ENCODE measurements around the gene CEP135. TPM values are rescaled to one million over a fixed set of nuclear protein-coding genes. Genes with fewer than 3 reads are reported as not detected.
"Not testable (repeated sequence)": the region's sequence is repeated elsewhere in the genome, so short reads cannot be mapped to it uniquely, and the experiment has no call there.

Gene CEP135
- total RNA-seq, 2 donors from 2014 or later: 2.8 to 3.2 TPM

- intact Hi-C loops (cut with DNase I): no loop called here
- ATAC-seq (no peak), DNase-seq (no peak)
These were observed 111.3 kb downstream of the CEP135 start for GRCh38 chr4:56060036-56060435.

DNA sequence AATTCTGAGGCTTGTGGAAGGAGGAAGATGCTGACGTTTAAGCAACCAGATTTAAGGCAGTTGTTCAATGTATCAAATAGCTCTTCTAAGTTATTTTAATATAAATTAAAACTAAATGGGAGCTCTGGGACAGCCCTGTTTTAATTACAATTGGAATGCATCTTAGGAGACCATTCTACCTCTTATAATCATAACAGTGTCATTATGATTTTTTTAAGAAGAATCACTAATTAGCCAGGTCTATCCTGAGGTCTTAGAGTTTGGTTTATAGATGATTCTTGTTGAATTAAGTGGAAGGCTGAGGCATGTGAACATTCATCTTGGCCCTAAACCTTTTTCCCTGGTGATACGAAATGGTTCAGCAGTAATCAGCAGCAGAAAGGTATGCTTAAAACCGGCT, 113.4 kb downstream of the CEP135 start:
- ATAC-seq: no peak
- intact Hi-C loops (cut with DNase I): no loop called here
- DNase-seq: no peak

DNA sequence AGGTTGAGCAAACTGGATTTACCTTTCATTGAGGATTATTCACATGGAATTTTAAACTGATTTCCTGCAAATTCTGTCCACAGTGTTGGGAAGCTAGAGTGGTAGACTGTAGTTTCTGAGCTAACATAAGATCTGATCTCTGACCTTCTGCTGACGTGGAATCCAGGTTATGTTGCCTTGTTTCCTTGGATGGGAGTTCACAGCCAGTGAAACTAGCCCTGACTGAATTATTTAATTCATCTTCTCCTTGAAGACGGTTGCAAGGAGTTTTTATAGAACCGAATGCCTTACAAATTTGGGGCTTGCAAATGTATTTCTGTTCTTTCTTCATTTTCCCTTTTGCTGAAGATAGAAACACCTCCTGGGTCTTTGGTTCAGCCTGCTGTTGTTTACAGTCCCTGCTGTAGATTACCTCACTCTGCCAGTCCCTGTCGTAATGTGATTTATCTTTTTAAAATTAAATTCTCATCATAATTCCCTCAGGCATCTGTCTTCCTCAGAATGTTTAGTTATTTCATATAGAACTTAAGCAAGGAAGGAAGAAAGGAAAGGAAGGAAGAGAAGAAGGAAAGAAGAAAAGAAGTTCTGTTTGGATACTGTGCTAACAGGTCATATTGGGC, 113.9 kb downstream of the CEP135 start:
- ATAC-seq (no peak), DNase-seq (no peak)
- intact Hi-C loops (cut with DNase I): no loop called here

DNA sequence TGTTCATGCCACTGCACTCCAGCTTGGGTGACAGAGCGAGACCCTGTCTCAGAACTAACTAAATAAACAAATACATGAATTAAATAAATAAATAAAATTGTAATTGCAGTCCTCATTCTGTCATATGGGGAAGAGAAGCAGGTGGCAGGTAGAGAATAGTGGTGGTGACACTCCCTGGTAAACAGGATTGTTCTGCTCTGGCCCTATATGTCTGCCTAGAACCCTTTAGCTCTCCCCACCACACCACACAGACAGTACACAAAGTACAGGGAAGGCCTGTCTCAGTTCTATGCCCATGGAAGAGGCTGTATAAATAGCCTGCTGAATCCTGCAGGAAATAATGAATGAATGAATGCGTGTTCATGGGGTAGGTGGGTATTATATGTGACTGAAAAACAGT, 117.7 kb downstream of the CEP135 start:
- intact Hi-C loops (cut with DNase I): no loop called here
- ATAC-seq: no peak
- DNase-seq: no peak

GRCh38 chr4:56067826-56068225, 119.1 kb downstream of the CEP135 start:
- DNase-seq: no peak
- intact Hi-C loops (cut with DNase I): no loop called here
- no peak for ATAC-seq

DNA sequence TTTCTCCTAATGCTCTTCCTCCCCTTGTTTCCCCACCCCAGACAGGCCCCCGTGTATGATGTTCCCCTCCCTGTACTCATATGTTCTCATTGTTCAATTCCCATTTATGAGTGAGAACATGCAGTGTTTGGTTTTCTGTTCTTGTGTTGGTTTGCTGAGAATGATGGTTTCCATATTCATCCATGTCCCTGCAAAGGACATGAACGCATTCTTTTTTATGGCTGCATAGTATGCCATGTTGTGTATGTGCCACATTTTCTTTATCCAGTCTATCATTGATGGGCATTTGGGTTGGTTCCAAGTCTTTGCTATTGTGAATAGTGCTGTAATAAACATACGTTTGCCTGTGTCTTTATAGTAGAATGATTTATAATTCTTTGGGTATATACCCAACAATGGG, 124.0 kb downstream of the CEP135 start:
- ATAC-seq; intact Hi-C loops (cut with DNase I): not testable (repeated sequence)

GRCh38 chr4:56077676-56078075, 128.9 kb downstream of the CEP135 start:
- intact Hi-C loops (cut with DNase I): no loop called here
- ATAC-seq: no peak
- DNase-seq: no peak

More for the DNA sequence above, 124.0 kb downstream of the CEP135 start:
- not testable (repeated sequence) for DNase-seq

GRCh38 chr4:56078866-56079265, 130.1 kb downstream of the CEP135 start:
- DNase-seq (no peak), ATAC-seq (no peak)
- intact Hi-C loops (cut with DNase I): no loop called here

- ATAC-seq (no peak), DNase-seq (no peak)
- intact Hi-C loops (cut with DNase I): no loop called here
These were observed 131.6 kb downstream of the CEP135 start for GRCh38 chr4:56080384-56080783.

GRCh38 chr4:56082829-56083228, 134.1 kb downstream of the CEP135 start:
- DNase-seq (no peak), ATAC-seq (no peak)
- intact Hi-C loops (cut with DNase I): no loop called here

Other genes starting within 250 kb of the CEP135 start
- not detected for gene EXOC1L, start 129.2 kb upstream of the CEP135 start, total RNA-seq
- gene EXOC1, start 95.3 kb upstream of the CEP135 start, total RNA-seq: 10 to 100 TPM; 22.4 to 22.5 TPM